HG03565 (cell line): ENCODE data around the gene DLG2.
"Not testable (repeated sequence)": the region's sequence is repeated elsewhere in the genome, so short reads cannot be mapped to it uniquely, and the experiment has no call there.

Source experiments
- ATAC-seq: cut with Tn5 transposase; IDR thresholded peaks from one replicate; pipeline ENCODE4 v1.9.1; 2021; ENCODE audit warnings: mild to moderate bottlenecking, moderate library complexity; ENCODE audit not compliant: unreplicated experiment

DLG2 gene

DNA sequence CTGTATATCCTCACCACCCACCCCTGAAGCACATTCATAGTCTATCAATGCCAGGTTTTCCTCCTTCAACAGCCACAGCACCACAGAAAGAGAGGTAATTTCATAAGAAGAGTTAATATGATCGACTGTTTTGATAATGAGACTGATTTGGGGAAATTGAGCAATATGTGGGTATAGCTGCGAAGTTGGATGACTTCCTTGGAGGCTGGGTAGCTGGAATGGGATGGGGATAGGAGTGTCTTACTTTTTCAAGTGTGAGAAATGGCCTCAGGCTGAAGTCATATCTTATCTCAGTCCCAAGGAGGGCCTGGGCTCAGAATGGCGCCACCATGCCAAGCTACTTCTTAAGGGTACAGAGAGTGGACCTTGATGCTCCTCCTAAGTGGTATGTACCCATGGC is 2153.4 kb downstream of the DLG2 start:
- no peak for ATAC-seq

- ATAC-seq, result no peak
Observed at GRCh38 chr11:83472806-83473205, 2154.3 kb downstream of the DLG2 start.

DNA sequence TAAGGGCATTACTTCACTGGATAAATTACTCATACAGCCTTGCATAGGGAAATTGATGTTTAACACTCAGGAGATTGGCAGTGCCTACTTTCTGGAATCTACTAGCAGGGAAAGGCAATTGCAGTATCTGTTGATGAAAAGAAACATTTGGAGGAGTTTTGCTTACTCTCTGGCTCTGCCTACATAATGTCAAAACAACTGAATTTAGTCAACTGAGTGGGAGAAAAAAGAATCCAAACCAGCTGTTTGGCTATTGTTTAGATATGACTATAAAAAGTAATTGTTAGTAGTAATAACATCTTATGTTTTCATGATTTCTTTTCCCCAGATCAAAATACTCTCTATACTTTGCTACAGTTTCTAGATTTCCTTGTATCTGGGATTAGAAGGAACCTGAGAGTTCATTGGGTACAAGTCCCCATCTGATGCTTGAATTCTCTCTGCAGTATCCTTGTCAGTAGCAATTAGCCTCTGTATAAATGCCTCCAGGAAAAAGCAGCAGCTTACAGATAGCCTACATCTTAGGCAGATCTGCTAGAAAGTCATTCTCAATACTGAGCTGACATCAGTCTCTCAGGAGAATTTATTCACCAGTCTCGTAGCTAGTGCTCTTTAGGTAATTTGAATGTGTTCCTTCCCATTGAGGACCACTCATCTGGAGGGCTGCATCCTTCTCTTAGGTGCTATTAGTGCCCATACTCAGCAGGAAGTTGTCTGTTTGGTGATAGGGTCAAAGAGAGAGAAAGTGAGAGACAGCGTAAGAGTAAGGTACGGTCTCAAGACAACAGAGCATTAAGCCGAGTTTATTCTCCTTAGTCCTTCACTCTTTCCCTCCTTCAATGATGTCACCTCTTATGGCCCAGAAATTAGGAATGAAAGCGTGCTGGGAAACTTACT is 2155.1 kb downstream of the DLG2 start:
- no peak for ATAC-seq

GRCh38 chr11:83467837-83468236 is 2159.3 kb downstream of the DLG2 start:
- ATAC-seq, result no peak

DNA sequence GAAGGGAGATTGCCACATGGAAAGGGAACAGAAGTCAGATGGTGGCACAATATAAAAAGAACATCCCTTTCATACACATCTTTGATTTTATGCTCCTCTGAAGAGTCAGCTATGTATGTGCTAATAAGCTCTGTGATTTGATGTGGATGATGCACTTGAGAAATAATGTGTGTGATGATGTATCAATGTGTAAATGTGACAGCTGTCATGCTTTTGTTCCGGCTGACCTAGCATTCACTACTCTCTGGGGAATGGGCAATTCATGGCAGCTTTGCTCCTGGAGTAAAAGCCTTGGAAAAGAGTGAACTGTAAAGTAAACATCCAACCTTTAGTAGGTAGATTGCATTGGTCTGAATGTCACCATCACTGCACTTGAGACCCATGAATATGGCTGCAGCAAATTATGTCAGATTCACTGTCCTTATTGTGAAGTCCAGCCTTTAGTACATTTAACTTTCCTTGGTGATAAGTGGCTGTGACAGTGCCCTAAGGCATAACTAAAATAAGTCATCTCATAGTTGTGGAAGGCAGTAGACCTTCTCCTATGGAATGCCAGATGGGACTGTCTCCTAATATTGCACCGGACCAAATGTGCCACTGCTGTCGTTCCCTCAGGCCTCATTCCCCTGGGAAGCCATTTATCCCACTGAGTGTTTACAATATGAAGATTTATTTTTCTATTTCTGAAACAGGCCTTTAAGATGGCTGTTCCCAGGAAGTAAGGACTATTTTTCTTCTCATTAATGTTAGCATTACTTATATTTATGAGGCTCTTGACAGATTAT is 2162.8 kb downstream of the DLG2 start:
- no peak for ATAC-seq

- ATAC-seq, result no peak
Observed at GRCh38 chr11:83459798-83460197, 2167.3 kb downstream of the DLG2 start.

DNA sequence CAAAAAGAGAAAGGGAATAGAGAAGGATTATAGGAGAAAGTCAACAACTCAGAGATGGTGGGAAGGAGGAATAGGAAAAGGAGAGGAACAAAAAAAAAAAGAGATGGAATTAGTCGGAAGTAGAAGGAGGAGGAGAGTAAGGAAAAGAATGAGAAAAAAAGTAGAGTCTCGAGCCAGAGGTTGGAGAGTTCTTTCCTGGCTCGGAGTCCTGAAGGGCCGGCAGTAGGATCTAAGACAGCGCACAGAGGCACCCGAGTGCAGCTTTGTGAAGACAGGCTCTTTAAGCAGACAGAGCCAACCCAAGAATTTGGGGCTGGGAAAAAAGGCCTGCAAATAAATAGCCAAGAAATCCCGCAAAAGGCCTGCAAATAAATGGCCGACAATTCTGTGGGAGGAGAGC is 2170.6 kb downstream of the DLG2 start:
- no peak for ATAC-seq

DNA sequence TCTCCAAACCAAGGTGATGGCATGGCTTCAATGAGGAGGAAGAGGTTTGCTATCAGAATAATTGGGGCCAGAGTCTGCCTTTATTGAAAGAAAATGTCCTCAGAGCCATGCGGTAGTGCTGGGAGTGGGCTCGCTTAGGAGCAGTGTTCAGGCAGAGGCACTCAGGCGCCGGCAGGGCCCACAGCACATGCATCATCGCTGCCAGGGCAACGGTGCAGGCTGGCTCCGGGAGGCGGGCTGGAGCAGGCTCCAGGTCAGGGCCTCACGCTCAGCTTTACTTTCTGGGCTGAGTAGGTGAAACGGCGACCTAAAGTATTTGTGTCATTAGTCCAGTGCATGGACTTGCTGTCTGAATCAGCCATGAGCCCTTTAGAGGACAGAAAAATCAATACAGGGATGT is 2171.1 kb downstream of the DLG2 start:
- no peak for ATAC-seq

- no peak for ATAC-seq
Observed at GRCh38 chr11:83455356-83455755, 2171.8 kb downstream of the DLG2 start.

DNA sequence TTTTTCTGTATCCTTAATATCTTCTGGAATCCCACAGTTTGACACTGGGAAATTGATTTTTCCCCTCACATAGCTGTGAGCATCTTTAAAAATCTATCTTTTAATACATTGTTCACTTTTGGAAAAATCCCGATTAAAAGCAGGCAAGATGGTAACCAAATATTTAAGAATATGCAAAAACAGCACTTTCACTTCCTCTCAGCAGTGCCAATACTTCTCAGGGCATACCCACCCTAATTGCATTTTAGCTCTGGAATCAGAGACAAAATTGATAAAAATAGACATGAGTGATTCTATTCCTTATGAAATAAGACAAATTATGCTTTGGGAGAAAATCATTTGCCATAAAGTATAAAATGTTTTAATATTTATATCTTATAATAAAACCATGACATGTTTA is 2172.5 kb downstream of the DLG2 start:
- no peak for ATAC-seq

- ATAC-seq, result no peak
Observed at GRCh38 chr11:83449338-83449913, 2177.7 kb downstream of the DLG2 start.

GRCh38 chr11:83448686-83449085 is 2178.5 kb downstream of the DLG2 start:
- no peak for ATAC-seq

DNA sequence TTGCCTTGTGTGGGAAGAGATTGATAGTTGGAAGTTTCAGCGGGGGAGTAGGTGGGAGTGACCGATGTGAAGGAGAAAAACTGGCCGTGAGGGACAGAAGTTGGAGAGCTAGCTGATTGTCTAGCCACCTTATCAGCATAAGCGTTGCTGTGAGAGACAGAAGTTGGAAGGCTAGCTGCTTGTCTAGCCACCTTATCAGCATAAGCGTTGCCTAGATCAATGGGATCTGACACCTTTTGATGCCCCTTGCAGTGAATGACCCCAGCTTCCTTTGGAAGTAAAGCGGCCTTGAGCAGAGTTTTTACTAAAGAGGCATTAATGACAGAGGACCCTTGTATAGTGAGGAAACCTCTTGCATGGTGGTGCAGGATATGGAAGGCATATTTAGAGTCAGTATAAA is 2183.3 kb downstream of the DLG2 start:
- ATAC-seq, result not testable (repeated sequence)

DNA sequence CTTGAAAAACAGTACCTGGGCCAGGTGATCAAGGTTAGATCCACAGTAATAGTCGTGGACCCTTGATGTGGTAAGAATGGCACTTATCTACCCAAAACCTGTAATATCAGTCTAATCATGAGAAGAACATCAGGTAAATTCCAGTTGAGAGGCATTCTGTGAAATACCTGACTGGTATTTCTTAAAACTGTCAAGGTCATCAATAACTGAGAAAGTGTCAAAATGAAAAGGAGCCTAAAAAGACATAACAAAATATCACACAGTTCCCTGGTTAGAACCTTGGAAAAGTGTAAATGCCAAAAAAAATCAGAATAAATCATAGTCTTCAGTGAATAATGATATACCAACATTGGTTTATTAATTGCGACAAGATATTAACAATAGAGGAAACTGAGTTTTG is 2185.5 kb downstream of the DLG2 start:
- ATAC-seq, result no peak

DNA sequence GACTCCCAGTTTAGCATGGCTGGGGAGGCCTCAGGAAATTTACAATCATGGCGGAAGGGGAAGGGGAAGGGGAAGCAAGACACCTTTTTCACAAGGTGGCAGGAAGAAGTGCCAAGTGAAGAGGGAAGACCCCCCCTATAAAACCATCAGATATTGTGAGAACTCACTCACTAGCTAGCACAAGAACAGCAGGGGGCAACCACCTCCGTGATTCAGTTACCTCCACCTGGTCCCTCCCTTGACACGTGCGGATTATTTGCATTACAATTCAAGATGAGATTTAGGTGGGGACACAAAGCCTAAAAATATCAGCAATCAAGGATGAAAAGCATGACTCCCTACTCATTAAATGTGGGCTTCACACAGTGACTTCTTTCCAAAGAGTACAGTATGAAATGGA is 2186.0 kb downstream of the DLG2 start:
- ATAC-seq, result no peak

GRCh38 chr11:83438438-83438837 is 2188.7 kb downstream of the DLG2 start:
- ATAC-seq, result no peak

DNA sequence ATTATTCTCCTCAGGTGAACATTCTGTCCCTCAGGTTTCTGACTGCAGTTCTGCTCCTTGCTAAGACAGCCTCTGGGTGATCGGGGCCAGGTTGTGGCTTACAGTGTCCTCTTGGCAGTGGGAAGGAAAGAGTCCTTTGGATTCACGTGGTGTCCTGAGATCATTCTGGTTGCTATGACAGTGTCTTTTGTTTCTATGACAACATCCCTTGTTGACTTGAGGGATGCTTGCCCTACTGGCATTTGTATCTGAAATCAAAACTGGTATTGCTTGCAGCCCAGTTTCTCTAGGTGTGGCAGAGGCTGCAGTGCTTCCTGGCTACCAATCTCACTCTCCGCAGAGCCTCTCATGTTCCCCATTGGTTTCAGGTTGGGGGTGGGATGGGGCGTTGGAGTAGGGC is 2189.2 kb downstream of the DLG2 start:
- no peak for ATAC-seq

GRCh38 chr11:83436855-83437254 is 2190.3 kb downstream of the DLG2 start:
- no peak for ATAC-seq

- not testable (repeated sequence) for ATAC-seq
Observed at GRCh38 chr11:83434812-83435211, 2192.3 kb downstream of the DLG2 start.

- no peak for ATAC-seq
Observed at GRCh38 chr11:83427943-83428342, 2199.2 kb downstream of the DLG2 start.

DNA sequence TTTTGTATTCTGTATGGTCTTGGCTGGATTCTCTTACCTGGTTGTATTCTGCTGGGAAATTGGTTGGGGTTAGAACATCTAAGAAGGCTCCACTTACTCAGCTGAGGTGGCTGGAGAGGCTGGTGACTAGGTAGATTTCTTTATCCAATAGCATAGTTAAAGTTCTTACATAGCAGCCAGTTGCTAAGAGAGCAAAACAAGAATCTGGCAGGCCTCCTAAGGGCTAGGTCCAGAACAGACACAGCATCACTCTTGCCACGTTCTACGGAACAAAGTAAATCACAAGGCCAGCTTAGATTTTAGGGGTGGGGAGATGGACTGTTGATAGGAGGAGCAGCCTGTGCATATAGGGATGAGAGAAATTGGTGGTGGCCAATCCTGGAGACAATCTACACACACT is 2199.6 kb downstream of the DLG2 start:
- no peak for ATAC-seq

- no peak for ATAC-seq
Observed at GRCh38 chr11:83425137-83425466, 2202.0 kb downstream of the DLG2 start.
